Activated CD8-positive, alpha-beta memory T cell treated with anti-CD3 and anti-CD28 coated beads for 24 hours (primary cell): ENCODE data around the gene ADAMTS6.

Experiments
- DNase-seq: peaks from one replicate; pipeline ENCODE4 v3.0.0-alpha.2; 2020

Gene ADAMTS6

GRCh38 chr5:65141493-65141892 lies 340.2 kb downstream of the ADAMTS6 start:
- no peak for DNase-seq

GRCh38 chr5:65137631-65138030 lies 344.1 kb downstream of the ADAMTS6 start:
- no peak for DNase-seq

- no peak for DNase-seq
Observed at GRCh38 chr5:65133477-65134110, 348.1 kb downstream of the ADAMTS6 start.

- DNase-seq, result no peak
Observed at GRCh38 chr5:65132386-65132785, 349.3 kb downstream of the ADAMTS6 start.

- no peak for DNase-seq
Observed at GRCh38 chr5:65128226-65128625, 353.5 kb downstream of the ADAMTS6 start.

- no peak for DNase-seq
Observed at GRCh38 chr5:65127161-65127901, 354.4 kb downstream of the ADAMTS6 start.

GRCh38 chr5:65126542-65127069 lies 355.1 kb downstream of the ADAMTS6 start:
- no peak for DNase-seq

DNA sequence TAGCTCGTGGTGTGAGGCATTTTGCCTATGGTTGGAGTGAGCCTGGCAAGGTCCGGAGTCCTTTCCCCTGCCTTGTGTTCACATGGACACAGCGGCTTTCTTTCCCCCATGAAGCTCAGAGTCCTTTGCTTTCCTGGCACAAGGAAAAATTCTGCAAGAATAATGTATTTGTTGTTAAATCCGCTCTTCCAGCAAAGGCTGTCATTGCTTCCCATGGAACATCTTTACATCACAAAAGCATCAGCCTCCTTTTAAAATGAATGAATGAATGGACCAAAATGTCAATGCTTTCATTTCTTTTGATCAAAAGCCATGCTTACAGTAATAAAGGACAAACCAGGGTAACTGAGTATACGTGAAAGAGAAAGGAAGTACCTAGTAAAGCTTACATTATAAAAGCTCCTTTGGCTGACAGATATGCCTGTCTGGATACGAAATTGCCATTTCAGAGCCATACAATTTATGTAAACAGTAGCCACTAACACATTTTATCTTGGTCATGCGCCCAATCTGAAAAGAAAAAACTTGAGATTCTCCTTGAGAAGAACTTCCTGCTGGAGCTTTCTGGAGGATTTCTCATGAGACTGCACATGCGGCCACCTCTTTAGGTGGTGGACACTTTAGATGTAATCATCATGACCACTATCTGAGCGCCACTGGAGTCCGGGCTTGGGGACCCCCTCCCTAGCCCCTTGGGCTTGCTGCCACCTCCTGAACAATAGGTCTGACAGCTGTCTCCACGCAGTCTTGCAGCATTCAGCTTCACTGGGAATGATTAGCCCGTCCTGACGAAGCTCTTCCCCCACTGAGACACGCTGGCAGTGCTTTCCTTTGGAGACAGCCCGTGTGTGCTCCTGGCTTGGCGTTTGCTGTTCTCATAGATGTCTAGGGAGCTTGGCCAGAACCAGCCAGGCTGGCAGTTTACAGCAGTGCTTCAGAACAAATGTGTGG lies 355.9 kb downstream of the ADAMTS6 start:
- DNase-seq, result no peak

- DNase-seq, result no peak
Observed at GRCh38 chr5:65121880-65122436, 359.8 kb downstream of the ADAMTS6 start.

DNA sequence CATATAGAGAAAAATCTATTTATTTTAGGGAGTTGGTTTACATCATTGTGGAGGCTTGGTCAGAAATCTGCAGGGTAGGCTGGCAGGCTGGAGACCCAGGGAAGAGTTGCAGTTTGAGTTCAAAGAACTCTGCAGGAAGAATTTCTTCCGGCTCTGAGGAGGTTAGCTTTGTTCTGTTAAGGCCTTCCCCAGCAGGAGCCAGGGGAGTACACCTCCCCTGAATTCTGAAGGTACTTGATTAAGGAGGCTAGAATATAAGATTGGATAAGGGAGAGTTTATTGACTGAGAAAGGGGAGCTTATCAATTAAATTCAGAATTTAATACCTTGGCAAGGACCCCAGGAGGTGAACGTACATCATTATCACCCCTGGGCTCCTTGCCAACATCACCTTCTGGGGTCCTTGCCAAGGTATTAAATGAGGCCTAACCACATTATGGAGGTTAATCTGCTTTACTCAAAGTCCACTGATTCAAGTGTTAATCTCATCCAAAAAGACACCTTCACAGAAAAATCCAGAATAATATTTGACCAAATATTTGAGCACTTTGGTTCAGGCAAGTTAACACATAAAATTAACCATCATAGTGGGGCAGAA lies 361.3 kb downstream of the ADAMTS6 start:
- DNase-seq, result no peak

- no peak for DNase-seq
Observed at GRCh38 chr5:65117525-65117924, 364.2 kb downstream of the ADAMTS6 start.

DNA sequence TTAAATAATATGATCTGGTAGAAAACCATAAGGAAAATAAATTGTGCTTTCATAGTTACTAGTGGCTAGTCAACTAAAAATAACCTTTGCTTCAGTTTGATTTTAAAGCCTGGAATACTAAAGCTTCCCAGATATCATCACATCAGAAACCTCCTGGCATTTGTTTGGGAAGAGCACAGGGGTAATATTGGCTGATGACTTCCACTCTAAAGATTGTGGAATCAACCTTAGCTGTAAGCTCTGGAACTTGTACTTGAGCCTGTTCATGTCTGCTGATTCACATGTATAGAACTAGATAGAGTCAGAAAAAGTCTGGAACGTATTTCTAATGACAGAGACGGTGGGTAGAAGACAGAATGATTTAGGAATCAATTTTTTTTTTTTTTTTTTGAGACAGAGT lies 367.9 kb downstream of the ADAMTS6 start:
- no peak for DNase-seq

- no peak for DNase-seq
Observed at GRCh38 chr5:65111961-65112658, 369.6 kb downstream of the ADAMTS6 start.

DNA sequence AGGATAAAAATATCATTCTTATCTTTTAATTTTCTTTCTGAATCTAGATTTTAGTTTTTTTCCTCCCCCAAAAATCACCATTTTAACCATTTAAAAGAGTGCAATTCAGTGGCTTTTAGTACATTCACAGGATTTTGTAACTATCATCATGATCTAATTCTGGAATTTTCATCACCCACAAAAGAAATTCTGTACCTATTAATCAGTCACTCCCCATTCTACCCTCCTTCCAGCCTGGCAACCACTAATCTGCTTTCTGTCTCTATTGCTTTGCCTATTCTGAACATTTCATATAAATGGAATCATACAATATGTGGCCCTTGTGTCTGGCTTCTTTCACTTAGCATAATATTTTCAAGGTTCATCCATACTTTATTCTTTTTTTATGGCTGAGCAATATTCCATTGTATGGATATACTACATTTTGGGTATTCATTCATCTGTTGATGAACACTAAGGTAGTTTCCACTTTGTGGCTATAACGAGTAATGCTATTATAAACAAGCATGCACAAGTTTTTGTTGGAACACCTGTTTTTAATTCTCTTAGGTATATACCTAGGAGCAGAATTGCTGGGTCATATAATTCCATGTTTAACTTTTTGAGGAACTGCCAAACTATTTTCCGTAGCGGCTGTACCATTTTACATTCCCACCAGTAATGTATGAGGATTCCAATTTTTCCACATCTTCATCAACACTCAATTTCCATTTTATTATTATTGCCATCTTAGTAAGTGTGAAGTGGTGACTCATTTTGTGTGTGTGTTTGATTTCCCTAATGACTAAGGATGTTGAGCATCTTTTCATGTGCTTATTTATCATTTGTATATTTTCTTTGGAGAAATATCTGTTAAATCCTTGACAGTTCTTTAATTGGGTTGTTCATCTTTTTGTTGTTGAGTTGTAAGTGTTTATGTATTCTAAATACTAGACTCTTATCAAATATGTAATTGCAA lies 372.7 kb downstream of the ADAMTS6 start:
- DNase-seq, result no peak

DNA sequence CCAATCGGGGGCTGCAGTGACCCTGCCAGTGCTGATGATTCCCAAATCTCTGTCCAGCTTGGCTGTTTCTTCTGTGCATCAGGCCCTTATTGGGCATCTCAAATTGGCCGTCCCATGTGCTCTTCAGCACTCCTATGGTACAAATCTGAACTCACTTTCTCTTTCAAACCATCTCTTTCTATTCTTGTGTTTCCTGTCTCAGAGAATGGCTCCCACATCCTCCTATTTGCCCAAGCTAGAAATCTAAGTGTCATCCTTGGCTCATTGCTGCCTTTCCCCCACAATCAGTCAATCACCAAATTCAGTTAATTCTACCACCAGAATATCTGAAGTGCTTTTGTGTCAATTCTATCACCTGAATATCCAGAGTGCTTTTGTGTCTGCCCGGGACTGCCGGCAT lies 376.4 kb downstream of the ADAMTS6 start:
- no peak for DNase-seq

DNA sequence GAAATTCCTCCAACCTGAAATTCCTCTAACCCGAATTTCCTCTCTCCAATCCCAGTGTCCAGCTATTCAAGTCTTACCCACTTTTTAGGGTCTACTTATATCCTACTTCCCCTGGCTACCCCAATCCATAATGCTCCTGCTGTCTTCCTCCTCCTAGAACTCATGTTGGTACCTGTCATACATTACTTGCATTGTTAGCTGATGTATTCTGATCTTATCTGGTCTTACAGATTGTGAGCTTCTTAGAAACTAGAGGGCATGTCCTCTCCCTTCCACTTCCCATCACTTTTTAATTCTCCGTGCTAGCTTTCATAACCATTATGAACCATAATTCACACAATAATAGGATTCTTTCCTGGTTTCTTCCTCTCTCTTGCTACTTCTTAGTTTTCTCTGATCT lies 376.9 kb downstream of the ADAMTS6 start:
- DNase-seq, result no peak

DNA sequence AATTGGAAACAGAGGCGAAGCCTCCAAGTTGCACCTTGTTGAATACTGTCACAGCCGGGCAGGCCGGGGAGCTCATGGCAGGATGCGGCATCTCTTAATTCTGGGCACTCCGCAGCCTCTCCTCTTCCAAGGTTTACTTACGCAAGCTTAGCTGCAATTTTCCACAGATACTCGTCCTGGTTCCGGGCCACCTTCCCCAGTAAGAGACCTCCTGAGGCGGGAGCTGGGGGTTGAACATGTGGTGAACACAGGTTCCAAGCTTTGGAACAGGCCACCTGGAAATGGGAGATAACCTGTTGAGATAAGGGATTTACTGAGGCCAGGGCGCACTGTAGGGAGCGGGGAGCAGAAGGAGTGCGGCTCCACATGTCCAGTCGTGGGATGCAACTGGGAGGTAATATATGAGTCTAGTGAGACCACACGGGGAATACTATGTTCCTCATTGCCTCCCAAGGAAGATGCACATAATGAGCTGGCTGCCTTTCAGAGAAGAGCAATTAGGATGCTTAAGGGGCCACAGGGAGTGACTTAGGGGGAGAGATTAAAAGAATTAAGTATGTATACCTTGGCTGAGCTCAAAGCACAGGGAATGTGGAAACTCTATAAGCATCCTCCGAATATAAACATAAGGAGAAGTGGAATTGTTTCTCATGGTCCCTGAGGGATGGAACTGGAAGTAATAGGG lies 377.8 kb downstream of the ADAMTS6 start:
- no peak for DNase-seq

DNA sequence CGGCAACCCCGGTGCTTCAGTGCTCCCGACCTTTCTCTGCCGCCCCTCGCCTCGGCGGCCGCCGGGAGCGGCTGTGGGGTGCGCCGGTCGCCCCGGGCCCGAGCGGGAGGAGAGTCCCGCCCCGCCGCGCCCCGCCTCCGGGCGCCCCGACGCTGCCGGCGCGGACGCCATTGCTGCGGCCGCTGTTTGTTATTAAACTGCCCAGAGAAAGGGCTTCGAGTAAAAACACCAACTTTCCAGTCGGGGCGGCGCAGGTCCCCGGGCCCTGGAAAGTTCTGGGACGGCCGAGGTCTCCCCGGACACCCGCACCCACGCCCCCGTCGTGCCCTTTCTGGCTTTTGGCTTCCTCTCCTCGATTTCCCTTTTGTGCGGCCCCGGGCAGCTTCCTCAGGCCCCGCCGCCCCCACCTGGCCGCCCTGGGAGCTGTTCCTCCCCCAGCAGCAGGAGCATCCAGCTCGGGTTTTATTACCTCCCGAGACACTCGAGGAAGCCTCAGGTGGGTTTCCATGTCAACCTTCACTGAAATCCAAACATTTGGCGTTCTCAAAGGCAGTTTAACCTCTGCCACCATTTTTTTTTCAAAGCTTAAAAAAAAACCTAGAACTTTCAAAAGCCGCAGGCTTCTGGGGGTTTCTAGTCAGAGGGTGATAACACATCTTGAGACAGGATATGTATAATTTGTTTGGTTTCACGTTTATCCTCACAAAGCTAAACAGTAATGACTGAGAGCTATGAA lies 378.6 kb downstream of the ADAMTS6 start:
- DNase-seq, result peak; percentile 84

- no peak for DNase-seq
Observed at GRCh38 chr5:65102371-65102975, 379.2 kb downstream of the ADAMTS6 start.
